Choroid plexus epithelial cell (primary cell): ENCODE results near the gene LPP.

Experiments used
- DNase-seq: peaks from one replicate; pipeline ENCODE4 v3.0.0-alpha.2; 2010; ENCODE audit warnings: low read depth
- H3K4me3 ChIP-seq: 2 replicates; pipeline ENCODE4 v1.5.1; 2011; ENCODE audit warnings: low read depth, mild to moderate bottlenecking, control low read depth, low read length, moderate library complexity
- TF ChIP-seq, protein P1 (sequence below): conservative IDR thresholded peaks from 2 replicates; pipeline ENCODE4 v1.5.1; 2011; ENCODE audit warnings: low read depth, mild to moderate bottlenecking, control low read depth, inconsistent platforms, low read length, moderate library complexity

Gene LPP

DNA sequence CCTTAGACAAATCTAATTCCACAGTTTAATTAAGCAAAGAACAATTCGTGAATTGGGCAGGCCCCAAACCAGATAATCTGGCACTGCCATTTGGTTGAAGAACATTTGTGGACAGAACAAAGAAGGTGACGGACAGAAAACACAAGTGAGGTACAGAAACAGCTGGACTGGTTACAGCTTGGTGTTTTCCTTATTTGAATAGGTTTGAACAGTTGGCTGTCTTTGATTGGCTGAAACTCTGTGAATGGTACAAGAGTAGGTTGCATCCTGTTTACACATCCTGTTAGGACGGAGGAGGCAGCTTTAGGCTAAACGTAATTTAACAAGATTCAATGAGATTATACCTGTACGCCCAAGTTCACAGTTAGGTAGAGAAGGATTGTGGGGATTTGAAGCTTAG lies 114.4 kb downstream of the LPP start:
- TF ChIP-seq, protein P1, sequence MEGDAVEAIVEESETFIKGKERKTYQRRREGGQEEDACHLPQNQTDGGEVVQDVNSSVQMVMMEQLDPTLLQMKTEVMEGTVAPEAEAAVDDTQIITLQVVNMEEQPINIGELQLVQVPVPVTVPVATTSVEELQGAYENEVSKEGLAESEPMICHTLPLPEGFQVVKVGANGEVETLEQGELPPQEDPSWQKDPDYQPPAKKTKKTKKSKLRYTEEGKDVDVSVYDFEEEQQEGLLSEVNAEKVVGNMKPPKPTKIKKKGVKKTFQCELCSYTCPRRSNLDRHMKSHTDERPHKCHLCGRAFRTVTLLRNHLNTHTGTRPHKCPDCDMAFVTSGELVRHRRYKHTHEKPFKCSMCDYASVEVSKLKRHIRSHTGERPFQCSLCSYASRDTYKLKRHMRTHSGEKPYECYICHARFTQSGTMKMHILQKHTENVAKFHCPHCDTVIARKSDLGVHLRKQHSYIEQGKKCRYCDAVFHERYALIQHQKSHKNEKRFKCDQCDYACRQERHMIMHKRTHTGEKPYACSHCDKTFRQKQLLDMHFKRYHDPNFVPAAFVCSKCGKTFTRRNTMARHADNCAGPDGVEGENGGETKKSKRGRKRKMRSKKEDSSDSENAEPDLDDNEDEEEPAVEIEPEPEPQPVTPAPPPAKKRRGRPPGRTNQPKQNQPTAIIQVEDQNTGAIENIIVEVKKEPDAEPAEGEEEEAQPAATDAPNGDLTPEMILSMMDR, result no peak
- DNase-seq, result no peak
- no peak overlapping the region for H3K4me3 ChIP-seq

DNA sequence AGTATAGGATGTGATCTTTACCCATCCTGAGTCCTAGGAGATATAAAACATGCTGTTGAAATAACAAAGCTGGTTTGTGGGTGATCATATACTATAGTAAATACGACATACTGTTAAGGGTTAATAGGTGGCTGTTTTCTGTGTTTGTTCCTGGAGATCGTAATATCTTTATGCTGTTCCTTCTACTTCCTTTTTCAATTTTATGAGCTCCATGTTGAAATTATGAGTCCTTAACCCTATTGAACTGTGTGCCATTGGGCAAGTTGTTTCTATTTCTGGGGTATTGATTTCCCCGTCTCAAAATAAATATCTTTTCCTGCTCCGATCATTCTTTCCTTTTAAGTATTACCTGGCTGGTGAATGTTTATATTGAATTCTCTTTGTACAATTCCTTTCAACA lies 115.1 kb downstream of the LPP start:
- TF ChIP-seq, protein P1, result no peak
- DNase-seq, result no peak
- no peak overlapping the region for H3K4me3 ChIP-seq

DNA sequence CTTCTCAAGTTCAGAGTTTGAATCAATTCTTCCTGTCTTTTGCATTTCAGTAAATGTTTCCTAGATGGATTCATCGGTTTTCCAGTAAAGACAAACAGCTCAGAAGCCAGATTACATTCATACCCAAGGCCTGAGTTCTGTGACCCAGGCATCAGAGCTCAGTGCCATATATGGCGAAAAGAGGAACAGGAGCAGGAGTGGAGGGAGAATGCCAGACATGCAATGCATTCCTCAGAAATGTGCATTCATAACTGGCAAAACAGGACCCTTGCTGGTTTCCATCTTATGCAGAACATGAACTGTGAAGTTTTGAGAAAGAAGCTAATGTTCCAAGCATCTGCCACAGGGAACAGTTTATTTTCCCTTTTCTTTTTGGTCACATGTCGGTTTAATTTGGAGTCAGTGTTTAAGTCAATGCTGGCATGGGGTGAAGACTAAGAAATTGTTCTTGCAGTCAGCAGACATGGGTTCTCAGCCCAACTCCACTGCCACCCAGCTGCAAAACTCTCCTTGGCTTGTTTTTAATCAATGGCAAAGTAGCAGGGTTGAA lies 116.5 kb downstream of the LPP start:
- TF ChIP-seq, protein P1, result peak; percentile 5
- H3K4me3 ChIP-seq, result no peak overlapping the region
- DNase-seq, result peak; percentile 97

DNA sequence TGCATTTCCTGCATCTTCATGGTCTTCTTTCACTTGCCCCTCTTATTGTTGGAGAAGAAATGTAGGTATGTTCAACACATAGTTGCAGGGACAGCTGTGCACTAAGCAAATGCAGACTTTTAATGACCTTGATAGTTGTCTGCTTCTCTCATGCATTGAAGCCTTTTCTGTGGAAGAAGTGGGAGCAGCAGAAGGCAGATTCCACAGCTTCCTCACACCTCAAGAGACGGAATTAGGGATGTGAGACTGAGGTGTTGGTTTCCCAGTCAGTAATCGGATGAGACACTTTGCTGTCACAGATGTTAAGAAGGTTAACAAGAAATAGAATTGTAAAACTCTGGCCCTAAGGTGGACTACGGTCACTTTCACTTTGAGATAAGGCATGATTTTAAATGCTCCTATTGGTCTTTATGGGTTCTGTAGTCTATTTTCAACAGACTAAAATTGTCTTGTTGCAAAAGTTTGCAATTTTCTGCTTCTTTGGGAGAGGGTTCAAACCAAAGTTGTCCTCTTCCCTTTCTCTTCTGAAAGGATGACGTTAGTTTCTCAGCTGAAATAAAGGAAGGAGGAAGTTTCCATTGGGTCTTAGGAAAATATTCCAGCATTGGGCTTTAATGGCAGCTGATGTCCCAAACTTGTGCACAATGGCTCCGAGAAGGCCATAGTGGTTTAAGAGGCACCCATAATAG lies 117.4 kb downstream of the LPP start:
- TF ChIP-seq, protein P1, result no peak
- H3K4me3 ChIP-seq, result no peak overlapping the region
- DNase-seq, result no peak

DNA sequence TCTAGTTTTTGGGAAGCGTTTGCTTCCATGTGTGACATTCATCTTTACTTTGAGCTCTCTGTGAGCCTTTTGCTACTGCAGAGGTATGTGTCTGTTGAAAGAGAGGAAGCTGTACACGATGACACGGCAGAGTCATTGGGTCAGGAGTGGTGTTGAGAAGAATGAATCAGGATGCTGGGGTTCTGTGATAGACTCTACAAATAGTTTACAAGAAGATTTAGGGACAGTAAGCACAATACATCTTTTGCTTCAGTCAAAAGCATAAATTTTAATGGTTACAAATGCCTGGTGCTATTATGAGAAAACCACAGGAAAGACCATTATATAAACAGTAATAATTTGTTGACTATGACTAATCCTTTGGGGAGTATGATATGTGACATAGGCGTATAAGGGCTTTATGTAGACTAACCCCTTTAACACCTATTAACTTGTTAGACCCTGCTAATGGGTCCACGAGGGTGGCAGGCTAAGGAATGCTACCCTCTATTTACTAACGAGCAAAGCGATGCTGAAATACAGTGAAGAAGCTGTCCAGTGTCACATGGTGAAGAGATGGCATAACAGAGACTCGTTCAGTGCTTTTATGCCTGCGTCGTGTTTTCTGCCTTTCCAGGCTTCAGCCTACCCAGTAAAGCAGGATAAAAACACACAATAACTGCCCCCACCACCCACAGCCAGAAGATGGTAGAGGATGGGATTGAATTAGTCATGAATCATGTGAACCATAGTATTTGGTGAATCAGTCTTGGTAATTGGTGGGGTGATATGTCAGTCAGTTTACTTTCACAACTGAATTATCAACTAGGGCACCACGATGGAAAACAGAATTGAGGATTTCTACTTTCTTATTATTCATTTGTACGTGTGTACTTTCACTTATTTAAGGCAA lies 118.8 kb downstream of the LPP start:
- peak; percentile 90 for DNase-seq
- TF ChIP-seq, protein P1, result no peak
- H3K4me3 ChIP-seq, result no peak overlapping the region

DNA sequence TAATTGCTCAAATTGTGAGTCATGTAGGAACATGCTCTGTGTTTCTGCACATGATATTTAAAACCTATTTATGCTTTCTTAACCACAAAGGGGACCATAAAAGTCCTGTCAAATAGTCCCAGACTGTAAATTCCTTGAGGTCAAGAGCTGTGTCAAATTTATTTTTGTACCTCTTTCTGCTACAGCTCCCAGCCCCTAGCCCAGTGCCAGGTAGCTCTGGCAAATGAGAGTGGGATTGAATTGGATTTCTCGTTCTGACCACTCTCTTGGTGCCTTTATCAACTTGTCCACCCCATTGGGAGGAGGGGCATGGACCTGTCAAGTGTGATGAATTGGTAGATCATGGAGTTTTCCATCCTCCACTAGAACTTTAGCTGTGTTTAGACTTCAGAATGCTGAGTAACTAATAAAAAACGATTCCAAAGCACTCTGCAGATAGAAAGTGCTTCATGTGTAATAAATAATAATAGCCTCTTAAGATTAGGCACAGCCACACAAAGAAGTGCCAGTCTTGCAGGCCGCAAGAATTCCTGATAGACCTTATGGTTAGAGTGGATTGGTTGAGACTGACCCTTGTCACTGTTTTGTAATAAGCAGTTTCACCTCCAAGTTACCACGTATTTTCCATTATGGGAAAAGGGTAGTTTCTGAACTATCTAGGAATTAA lies 120.4 kb downstream of the LPP start:
- TF ChIP-seq, protein P1, result no peak
- H3K4me3 ChIP-seq, result no peak overlapping the region
- no peak for DNase-seq
